Lung (tissue), 12 donors: ENCODE measurements around the gene MYLK. TPM values are rescaled to one million over a fixed set of nuclear protein-coding genes. Genes with fewer than 3 reads are reported as not detected.

Experiments used
- ATAC-seq: fragments of 200-7000 bp; cut with Tn5 transposase; one replicate; pipeline ENCODE4 v1.9.1; 2020; ENCODE audit warnings: moderate number of reproducible peaks; ENCODE audit not compliant: insufficient read depth, low FRiP score
- DNase-seq, 3 donors: peaks; one replicate each; pipeline ENCODE4 v3.0.0-alpha.2; 2013 to 2017
- H3K27ac ChIP-seq, 2 donors: one replicate each; pipeline ENCODE4 v1.5.1; 2013; ENCODE audit warnings: mild to moderate bottlenecking in 2 of 2, moderate library complexity in 2 of 2, control low read depth in 1 of 2, inconsistent platforms in 1 of 2, low read depth in 1 of 2, low read length in 1 of 2
- H3K27me3 ChIP-seq, 3 donors: one replicate each; pipeline ENCODE4 v1.5.1; 2013; ENCODE audit warnings: low read length in 2 of 3; ENCODE audit not compliant: control insufficient read depth in 3 of 3, insufficient read depth in 3 of 3
- H3K36me3 ChIP-seq, 4 donors: one replicate each; pipeline ENCODE4 v1.5.1; 2013; ENCODE audit warnings: low read length in 4 of 4, mild to moderate bottlenecking in 1 of 4, moderate library complexity in 1 of 4; ENCODE audit not compliant: control insufficient read depth in 4 of 4, insufficient read depth in 4 of 4
- H3K4me1 ChIP-seq, 5 donors: one replicate each; pipeline ENCODE4 v1.5.1; 2013; ENCODE audit warnings: low read length in 5 of 5, mild to moderate bottlenecking in 2 of 5, moderate library complexity in 1 of 5; ENCODE audit not compliant: control insufficient read depth in 5 of 5, insufficient read depth in 5 of 5
- H3K4me3 ChIP-seq: one replicate; pipeline ENCODE4 v1.5.1; 2013; ENCODE audit warnings: mild to moderate bottlenecking, control low read depth, moderate library complexity
- H3K9ac ChIP-seq, 2 donors: one replicate each; pipeline ENCODE4 v1.5.1; 2013; ENCODE audit warnings: low read length in 2 of 2, control low read depth in 1 of 2; ENCODE audit not compliant: insufficient read depth in 1 of 2
- H3K9me3 ChIP-seq, 4 donors: one replicate each; pipeline ENCODE4 v1.5.1; 2013; ENCODE audit warnings: low read length in 3 of 4, mild to moderate bottlenecking in 1 of 4, moderate library complexity in 1 of 4; ENCODE audit not compliant: control insufficient read depth in 4 of 4, insufficient read depth in 3 of 4
- WGBS, 2 donors: extraction: QIAGEN DNeasy Blood & Tissue Kit; methylation state at CpG; one replicate each; pipeline ENCODE4 v1.1.7; 2013; 5-methylcytosine and 5-hydroxymethylcytosine counted together
- polyA plus RNA-seq, 2 donors: library from polyadenylated mRNA; stranded (reverse); fragments of 200-250 nt; gene quantifications; one replicate each; pipeline ENCODE4 v1.2.1, GENCODE V29; 2013
- total RNA-seq, 2 donors: library from RNA; depleted of rRNA in 1 of 2; stranded (reverse); fragments of >200 nt in 1 of 2; gene quantifications; one replicate each; pipeline ENCODE4 v1.2.1, GENCODE V29; 2014 to 2021
- TF ChIP-seq, protein P1 (sequence below): IDR thresholded peaks from 2 replicates; pipeline ENCODE4 v1.5.1; 2012; ENCODE audit warnings: mild to moderate bottlenecking; ENCODE audit errors: control extremely low read depth, extremely low read depth
- donor health status: control.
- donor health status: control.
- donor health status: Bipolar disorder and iron deficiency.
- donor health status: healthy.
- donor health status: DM: yes; HTN: yes; CAD: no.

Gene MYLK
- total and polyA plus RNA-seq, 4 donors = 23.3 to 324 (median 112) TPM

GRCh38 chr3:123730829-123731228, 153.3 kb downstream of the MYLK start:
- 91 to 92% methylated on average over 4 of the region's 4 CpGs for WGBS, 2 donors

GRCh38 chr3:123728991-123729390, 155.1 kb downstream of the MYLK start:
- Histone ChIP-seq H3K9ac (no peak overlapping the region), H3K36me3 (peaks cover 0 to 37% (median 15%) of the 10 kb centered on the region in 4 donors), H3K27ac (no peak overlapping the region), H3K27me3 (no peaks in the 10 kb centered on the region), H3K9me3 (no peaks in the 10 kb centered on the region), H3K4me1 (peaks cover 0 to 16% (median 0%) of the 10 kb centered on the region in 5 donors), H3K4me3 (no peak overlapping the region)
- DNase-seq (no peak), ATAC-seq (no peak)
- WGBS, 2 donors = 95 to 98% methylated on average over 3 of the region's 3 CpGs
- TF ChIP-seq, protein P1, sequence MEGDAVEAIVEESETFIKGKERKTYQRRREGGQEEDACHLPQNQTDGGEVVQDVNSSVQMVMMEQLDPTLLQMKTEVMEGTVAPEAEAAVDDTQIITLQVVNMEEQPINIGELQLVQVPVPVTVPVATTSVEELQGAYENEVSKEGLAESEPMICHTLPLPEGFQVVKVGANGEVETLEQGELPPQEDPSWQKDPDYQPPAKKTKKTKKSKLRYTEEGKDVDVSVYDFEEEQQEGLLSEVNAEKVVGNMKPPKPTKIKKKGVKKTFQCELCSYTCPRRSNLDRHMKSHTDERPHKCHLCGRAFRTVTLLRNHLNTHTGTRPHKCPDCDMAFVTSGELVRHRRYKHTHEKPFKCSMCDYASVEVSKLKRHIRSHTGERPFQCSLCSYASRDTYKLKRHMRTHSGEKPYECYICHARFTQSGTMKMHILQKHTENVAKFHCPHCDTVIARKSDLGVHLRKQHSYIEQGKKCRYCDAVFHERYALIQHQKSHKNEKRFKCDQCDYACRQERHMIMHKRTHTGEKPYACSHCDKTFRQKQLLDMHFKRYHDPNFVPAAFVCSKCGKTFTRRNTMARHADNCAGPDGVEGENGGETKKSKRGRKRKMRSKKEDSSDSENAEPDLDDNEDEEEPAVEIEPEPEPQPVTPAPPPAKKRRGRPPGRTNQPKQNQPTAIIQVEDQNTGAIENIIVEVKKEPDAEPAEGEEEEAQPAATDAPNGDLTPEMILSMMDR = no peak

More at GRCh38 chr3:123730829-123731228, 153.3 kb downstream of the MYLK start:
- DNase-seq (no peak), ATAC-seq (no peak)
- no peak overlapping the region for H3K9ac ChIP-seq
- no peak overlapping the region for H3K27ac ChIP-seq
- H3K36me3 ChIP-seq = peaks cover 0 to 52% (median 18%) of the 10 kb centered on the region in 4 donors
- TF ChIP-seq, protein P1 = no peak
- no peak overlapping the region for H3K4me3 ChIP-seq
- no peaks in the 10 kb centered on the region for H3K9me3 ChIP-seq
- H3K27me3 ChIP-seq = no peaks in the 10 kb centered on the region
- peaks cover 0 to 9% (median 0%) of the 10 kb centered on the region in 5 donors for H3K4me1 ChIP-seq

DNA sequence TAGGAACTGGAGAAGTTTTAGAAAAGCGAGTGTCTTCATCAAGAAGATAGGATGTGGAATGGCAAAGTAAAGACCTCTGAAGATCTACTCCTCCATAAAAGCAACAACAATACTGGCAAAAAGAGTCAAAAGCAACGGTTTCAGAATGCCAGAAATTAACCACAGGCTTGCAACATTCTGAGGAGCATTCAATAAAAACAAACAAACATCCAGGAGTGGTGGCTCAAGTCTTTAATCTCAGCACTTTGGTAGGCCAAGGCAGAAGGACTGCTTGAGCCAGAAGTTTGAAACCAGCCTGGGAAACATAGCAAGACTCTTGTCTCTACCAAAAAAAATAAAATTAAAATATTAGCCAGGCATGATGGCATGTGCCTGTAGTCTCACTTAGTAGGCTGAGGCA, 156.1 kb downstream of the MYLK start:
- DNase-seq (no peak), ATAC-seq (no peak)
- Histone ChIP-seq H3K4me3 (no peak overlapping the region), H3K9ac (peak overlapping the region in 1 of 2 donors; percentile 7), H3K27ac (no peak overlapping the region), H3K36me3 (peaks cover 0 to 29% (median 12%) of the 10 kb centered on the region in 4 donors), H3K4me1 (peaks cover 0 to 24% (median 0%) of the 10 kb centered on the region in 5 donors), H3K27me3 (no peaks in the 10 kb centered on the region), H3K9me3 (no peaks in the 10 kb centered on the region)
- TF ChIP-seq, protein P1 = no peak
- 64 to 68% methylated on average over 2 of the region's 2 CpGs for WGBS, 2 donors
